ENCODE results near the gene FST. TPM values are rescaled to one million over a fixed set of nuclear protein-coding genes. Genes with fewer than 3 reads are reported as not detected.

Gene FST
- polyA plus RNA-seq, 1 of the 3 experiments (the other 2 are of a cell fraction): 157 TPM

- POLR2A ChIA-PET: no interaction called here
- no peaks in the 10 kb centered on the region for H3K9me3 ChIP-seq
- peaks cover 20% of the 10 kb centered on the region for H3F3A ChIP-seq (replicated peaks; ENCODE audit: insufficient read depth)
Measured at GRCh38 chr5:53476019-53476418, 4.4 kb upstream of the FST start.

More at GRCh38 chr5:53476019-53476418, 4.4 kb upstream of the FST start:
- Histone ChIP-seq H3K4me1 (ENCODE audit: control insufficient read depth in 1 of 2, insufficient read depth in 2 of 2, low read depth in 1 of 2, low read length in 1 of 2) (peaks cover 0 to 5% of the 10 kb centered on the region in 2 experiments; a peak in 1 of 4 replicates), H3K4me2 (no peak overlapping the region), H3K9me2 (no peaks in the 10 kb centered on the region), H3K27me3 (ENCODE audit: insufficient read depth) (no peaks in the 10 kb centered on the region), H3K36me3 (replicated peaks in 1 of 2; ENCODE audit: control insufficient read depth in 1 of 2, insufficient read depth in 2 of 2, low read length in 1 of 2) (no peaks in the 10 kb centered on the region), H2AFZ (ENCODE audit: low read depth) (no peak overlapping the region), H3K4me3 (ENCODE audit: low read depth in 2 of 2, low read length in 1 of 2) (no peak overlapping the region), H3K27ac (ENCODE audit: low read depth in 2 of 2, low read length in 1 of 2) (no peak overlapping the region), H3K79me2 (ENCODE audit: insufficient read depth) (peaks cover 4% of the 10 kb centered on the region), H4K20me1 (ENCODE audit: insufficient read depth) (no peaks in the 10 kb centered on the region), H3K9ac (no peak overlapping the region)
- CTCF ChIA-PET: interaction anchor here (0.6 to 3.2 kb wide), 5 partner anchors 10 to 758 kb away, joined by 3 to 19 read pairs (median 3); no protein-coding TSS in a partner anchor
- 57% methylated on average over 3 of the region's 3 CpGs for WGBS (ENCODE audit: low lambda C conversion rate)
- no peak for DNase-seq
- TF ChIP-seq ELF1 (IDR thresholded peaks at IDR 0.05) (no peak), USF2 (IDR thresholded peaks at IDR 0.05; ENCODE audit: borderline replicate concordance, low read depth, low read length) (no peak), RXRA (IDR thresholded peaks at IDR 0.05; ENCODE audit: borderline replicate concordance, low read depth) (no peak), GABPA (IDR thresholded peaks at IDR 0.05; ENCODE audit: low read depth) (no peak), EZH2phosphoT487 (IDR thresholded peaks at IDR 0.05; ENCODE audit: borderline replicate concordance, low read depth) (no peak), CHD2 (IDR thresholded peaks at IDR 0.05; ENCODE audit: low read length, partially characterized antibody) (no peak), RAD21 (IDR thresholded peaks at IDR 0.05; ENCODE audit: low read length) (no peak), TAF1 (IDR thresholded peaks at IDR 0.05; ENCODE audit: borderline replicate concordance, low read depth, low read length) (no peak)
- TF ChIP-seq, protein P1, sequence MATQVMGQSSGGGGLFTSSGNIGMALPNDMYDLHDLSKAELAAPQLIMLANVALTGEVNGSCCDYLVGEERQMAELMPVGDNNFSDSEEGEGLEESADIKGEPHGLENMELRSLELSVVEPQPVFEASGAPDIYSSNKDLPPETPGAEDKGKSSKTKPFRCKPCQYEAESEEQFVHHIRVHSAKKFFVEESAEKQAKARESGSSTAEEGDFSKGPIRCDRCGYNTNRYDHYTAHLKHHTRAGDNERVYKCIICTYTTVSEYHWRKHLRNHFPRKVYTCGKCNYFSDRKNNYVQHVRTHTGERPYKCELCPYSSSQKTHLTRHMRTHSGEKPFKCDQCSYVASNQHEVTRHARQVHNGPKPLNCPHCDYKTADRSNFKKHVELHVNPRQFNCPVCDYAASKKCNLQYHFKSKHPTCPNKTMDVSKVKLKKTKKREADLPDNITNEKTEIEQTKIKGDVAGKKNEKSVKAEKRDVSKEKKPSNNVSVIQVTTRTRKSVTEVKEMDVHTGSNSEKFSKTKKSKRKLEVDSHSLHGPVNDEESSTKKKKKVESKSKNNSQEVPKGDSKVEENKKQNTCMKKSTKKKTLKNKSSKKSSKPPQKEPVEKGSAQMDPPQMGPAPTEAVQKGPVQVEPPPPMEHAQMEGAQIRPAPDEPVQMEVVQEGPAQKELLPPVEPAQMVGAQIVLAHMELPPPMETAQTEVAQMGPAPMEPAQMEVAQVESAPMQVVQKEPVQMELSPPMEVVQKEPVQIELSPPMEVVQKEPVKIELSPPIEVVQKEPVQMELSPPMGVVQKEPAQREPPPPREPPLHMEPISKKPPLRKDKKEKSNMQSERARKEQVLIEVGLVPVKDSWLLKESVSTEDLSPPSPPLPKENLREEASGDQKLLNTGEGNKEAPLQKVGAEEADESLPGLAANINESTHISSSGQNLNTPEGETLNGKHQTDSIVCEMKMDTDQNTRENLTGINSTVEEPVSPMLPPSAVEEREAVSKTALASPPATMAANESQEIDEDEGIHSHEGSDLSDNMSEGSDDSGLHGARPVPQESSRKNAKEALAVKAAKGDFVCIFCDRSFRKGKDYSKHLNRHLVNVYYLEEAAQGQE (IDR thresholded peaks at IDR 0.05; ENCODE audit: low read depth, low read length): no peak
- TF ChIP-seq, protein P2, sequence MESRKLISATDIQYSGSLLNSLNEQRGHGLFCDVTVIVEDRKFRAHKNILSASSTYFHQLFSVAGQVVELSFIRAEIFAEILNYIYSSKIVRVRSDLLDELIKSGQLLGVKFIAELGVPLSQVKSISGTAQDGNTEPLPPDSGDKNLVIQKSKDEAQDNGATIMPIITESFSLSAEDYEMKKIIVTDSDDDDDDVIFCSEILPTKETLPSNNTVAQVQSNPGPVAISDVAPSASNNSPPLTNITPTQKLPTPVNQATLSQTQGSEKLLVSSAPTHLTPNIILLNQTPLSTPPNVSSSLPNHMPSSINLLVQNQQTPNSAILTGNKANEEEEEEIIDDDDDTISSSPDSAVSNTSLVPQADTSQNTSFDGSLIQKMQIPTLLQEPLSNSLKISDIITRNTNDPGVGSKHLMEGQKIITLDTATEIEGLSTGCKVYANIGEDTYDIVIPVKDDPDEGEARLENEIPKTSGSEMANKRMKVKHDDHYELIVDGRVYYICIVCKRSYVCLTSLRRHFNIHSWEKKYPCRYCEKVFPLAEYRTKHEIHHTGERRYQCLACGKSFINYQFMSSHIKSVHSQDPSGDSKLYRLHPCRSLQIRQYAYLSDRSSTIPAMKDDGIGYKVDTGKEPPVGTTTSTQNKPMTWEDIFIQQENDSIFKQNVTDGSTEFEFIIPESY (IDR thresholded peaks at IDR 0.05; ENCODE audit: borderline replicate concordance, low read depth): no peak
